T-helper 2 cell treated with Interferon-gamma antibody and Interleukin-4, amounts not matched to agents 100 ng/mL and 5 ng/mL, for 36 hours (primary cell): ENCODE data around the gene OBSL1. TPM values are rescaled to one million over a fixed set of nuclear protein-coding genes. Genes with fewer than 3 reads are reported as not detected.

Experiments used
- intact Hi-C: fragments of 100-400 bp; cut with micrococcal nuclease; formaldehyde crosslinking; loops from one replicate; pipeline ENCODE4 v1.15.1; 2023
- total RNA-seq: library from RNA; stranded (reverse); gene quantifications from 2 replicates; pipeline ENCODE4 v1.2.3, GENCODE V29; 2022

OBSL1 gene
- total RNA-seq, 1 donor from 2014 or later: not detected

DNA sequence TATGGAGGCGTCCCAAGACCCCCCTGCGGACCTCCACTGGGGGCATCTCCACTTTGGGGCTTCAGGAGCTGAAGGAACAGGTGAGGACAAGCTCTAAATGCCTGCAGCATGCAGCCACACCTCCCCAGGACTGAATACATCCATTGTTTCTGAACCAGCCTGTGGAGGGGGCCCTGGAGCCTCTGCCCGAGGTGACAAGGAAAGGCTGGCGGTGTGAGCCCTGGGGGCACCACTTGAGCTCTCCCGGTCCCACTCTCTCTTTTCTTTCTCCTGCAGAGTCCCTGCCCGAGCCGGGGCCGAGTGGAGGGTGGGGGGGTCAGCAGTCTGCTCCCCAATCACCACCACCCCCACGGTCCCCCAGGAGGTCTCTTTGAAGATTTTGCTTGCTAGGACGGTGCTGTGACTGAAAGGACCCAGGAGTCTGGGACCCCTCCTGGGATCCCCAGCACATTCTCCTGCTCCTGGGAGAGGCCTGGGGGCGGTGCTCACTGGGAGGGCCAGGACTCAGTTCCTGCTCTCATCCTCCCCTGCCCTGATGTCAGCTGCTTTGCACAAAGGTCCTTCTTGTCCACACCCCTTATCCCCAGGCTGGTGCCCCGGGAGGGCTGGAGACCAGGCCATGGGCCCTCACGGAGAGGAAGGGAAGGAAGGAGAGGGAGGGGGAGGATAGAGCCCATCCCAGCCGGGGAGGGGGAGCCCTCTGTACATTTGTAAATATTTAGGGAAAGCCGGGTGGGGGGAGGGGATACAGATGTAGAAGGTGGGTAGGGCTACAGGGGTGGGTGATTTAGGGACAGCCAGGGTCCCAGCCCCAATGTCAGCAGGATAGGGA is 33.5 kb downstream of the OBSL1 start:
- intact Hi-C loops: no loop called here

DNA sequence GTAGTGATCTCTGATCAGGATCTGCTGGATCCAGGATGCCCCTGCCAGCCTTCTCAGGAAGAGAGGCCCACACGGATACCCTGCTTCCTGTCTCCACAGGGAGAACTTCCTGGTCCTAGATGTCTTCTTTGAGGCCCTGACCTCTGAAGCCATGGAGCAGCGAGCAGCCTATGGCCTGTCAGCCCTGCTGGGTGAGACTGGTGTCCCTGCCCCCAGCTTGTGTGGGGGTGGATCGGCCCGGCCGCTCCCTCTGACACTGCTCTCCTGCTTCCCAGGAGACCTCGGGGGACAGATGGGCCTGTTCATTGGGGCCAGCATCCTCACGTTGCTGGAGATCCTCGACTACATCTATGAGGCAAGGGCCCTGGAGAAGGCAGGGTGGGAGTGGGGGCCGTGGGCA is 34.4 kb downstream of the OBSL1 start:
- intact Hi-C loops: no loop called here

DNA sequence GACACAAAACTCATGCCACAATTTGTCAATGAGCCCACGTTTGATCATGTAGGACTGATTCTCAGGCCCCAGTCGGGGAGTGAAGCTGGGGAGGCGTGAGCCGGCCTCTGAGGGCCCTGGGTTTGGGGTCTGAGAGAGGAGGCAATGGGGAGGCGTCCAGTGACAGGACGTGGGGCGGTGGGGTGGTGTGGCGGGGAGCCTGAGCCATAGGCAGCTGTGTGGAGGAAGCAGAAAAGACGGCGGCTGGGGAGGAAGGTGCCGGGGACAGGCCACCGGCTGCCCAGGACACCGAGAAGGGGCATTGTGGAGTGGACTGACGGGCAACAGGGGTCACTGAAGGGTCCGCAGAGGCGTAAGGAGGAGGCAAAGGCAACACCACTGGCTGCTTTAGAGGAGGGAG is 34.9 kb downstream of the OBSL1 start:
- intact Hi-C loops: no loop called here

DNA sequence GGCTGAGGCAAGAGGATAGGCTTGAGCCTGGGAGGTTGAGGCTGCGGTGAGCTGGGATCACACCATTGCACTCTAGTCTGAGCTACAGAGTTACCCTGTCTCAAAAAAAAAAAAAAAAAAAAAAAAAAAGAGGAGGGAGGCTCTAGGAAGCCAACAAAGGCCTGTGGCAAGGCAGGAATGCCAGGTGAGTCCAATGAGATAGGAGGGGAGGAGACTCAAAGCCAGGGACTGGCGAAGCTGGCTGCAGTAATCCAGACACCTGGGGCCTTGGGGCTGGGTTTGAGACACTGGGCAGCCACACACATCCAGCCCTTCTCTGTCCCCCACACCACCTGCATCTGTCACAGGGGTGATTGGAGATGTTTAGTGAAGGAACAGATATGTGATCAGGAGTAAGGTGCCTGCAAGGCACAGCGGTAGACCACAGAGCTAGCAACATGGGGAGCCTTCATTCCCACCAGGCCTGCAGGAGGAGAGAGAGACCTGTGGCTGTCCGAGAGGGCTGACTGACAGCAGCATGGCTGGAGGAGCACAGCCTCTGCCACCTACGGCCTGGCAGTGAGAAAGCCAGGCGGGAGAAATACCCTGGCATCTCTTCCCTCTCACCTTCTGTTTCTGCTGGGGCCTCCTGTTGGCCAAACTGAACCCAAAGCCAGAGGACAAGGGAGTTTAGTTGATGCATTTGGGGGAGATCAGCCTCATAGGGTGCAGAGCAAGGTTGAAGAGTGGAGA is 37.2 kb downstream of the OBSL1 start:
- intact Hi-C loops: no loop called here

DNA sequence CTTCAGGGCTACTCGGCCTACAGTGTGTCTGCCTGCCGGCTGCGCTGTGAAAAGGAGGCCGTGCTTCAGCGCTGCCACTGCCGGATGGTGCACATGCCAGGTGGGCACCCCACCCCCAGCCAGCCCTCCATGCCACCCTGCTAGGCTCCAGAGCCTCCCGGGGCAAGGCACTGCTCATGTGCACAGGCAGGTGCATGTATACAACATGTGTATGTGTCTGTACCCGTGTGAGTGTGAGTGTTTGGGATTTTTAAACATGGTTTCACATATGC is 39.0 kb downstream of the OBSL1 start:
- intact Hi-C loops: no loop called here

DNA sequence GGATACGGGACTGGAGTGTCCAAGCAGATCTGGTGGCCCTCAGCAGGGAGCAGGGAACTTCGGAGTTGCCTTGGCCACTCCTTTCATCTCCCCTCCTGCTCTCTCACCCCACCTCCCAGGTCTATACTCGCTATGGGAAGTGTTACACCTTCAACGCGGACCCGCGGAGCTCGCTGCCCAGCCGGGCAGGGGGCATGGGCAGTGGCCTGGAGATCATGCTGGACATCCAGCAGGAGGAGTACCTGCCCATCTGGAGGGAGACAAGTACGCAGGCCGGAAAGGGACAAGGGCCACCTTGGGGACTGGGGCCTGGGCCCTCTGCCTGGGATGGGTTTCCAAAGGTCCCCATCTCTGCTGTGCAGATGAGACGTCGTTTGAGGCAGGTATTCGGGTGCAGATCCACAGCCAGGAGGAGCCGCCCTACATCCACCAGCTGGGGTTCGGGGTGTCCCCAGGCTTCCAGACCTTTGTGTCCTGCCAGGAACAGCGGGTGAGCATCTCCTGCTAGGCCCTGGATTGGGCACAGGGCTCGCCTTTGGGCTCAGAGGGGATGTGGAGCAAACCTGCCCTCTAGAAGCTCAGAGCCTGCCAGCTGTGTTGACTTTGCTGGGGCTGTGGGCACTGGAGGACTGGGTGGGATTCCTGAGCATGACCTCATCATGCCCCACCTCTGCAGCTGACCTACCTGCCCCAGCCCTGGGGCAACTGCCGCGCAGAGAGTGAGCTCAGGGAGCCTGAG is 39.5 kb downstream of the OBSL1 start:
- intact Hi-C loops: no loop called here

DNA sequence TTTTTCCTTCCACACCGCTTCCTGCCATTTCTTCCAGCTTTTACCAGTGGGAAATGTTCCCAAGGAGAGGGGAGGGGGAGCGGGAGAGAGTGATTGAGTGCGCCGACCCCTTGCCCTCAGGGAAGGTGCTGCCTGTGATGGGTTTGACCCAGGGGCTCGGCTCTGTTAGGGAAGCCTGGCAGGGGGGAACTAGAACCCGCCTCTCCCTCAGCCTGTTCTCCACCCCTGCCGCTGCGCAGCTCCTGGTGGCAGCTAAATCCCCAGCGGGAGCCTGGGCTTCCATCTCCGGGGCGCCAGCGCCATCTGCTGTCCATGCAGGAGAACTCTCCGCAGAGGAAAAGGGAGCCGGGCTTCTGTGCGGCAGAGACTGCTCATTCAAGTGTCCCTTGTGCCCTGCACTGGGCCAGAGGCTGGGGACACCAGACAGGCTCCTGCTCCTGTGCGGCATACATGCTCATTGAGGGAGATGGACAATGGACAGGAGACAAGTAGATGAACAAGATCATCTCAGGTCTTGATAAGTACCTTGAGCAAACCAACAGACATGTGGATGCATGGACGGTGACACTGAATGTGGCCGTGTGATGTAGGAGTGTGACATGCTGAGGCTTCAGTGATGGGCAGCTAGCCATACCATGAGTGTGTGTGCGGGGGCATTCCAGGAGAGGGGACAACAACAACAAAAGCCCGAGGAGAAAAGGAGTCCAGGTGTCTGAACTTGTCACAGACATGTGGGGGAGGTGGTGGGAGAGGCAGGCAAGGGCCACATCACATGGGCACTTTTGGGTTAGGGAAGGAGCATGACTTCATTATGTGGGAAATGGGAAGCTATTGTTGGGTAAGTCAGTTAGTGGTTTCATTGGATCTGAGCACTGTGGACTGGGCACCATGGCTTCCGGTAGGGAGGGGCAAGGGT is 41.0 kb downstream of the OBSL1 start:
- intact Hi-C loops: loop anchor here (1.0 kb wide), 4 partner anchors 35 to 127 kb away; no protein-coding TSS in a partner anchor

DNA sequence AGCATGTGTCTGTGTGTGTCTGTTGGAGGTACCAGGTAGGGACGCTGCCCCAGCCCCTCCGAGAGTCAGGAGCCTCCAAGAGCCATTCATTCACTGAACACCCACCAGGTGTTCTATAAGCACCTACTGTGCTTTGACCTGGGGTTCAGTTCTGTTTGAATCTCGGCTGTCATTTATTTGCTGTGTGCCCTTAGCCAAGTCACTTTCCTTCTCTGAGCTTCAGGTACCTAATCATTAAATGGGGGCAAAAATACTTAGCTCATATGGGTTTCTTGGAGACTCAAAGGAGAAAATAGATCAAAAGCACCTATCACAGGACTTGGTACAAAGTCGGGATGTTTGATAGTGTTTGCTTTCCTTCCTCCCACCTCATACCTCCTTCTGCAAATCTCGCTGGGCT is 43.9 kb downstream of the OBSL1 start:
- intact Hi-C loops: no loop called here

DNA sequence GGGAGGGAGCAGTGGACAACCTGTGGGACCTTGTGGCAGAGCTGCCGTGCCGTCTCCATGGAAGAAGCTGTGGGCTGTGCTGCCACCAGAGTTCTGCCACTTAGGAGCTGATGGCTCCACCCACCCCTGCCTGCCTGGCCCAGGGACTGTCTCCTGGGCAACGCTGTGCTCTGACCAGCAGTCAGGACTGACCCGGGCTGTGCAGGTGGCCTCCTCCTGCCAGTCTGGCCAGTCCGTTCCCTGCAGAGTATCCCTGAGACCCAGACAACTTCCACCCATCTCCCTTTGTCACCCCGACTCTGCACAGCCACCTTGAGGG is 44.3 kb downstream of the OBSL1 start:
- intact Hi-C loops: no loop called here

DNA sequence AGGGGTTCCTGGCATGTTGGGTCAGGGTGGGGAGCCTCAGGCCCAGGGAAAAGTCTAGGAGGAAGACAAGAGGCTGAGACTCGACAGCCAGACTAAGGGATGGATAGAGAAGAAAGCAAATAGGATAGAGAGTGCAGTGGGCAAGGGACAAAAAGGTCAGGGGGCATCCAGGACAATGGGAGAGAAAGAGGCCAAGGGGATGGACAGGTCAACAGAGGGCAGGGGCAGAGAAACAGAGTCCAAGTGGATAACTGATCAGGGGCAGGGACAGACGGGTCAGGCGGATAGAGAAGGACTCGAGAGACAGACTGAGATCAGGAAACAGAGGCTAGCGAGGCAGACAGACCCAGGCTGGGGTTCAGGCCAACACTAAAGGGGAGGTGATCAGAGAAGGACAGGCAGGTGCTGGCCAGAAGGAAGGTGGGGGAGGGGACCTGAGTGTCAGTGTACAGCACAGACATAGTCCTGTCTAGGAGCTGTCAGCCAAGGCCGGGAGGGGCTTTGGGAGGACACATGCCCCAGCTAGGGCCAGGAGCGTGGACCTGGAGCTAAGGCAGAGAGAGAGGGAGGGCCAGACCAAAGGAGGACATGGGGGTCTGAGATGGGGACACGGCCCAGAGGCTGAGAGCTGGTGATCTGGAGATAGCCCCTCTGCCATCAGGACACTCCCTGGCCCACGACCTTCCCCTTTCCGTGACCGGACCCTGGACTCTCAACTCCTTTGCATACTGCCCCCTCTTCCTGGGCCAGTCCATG is 44.8 kb downstream of the OBSL1 start:
- intact Hi-C loops: no loop called here

DNA sequence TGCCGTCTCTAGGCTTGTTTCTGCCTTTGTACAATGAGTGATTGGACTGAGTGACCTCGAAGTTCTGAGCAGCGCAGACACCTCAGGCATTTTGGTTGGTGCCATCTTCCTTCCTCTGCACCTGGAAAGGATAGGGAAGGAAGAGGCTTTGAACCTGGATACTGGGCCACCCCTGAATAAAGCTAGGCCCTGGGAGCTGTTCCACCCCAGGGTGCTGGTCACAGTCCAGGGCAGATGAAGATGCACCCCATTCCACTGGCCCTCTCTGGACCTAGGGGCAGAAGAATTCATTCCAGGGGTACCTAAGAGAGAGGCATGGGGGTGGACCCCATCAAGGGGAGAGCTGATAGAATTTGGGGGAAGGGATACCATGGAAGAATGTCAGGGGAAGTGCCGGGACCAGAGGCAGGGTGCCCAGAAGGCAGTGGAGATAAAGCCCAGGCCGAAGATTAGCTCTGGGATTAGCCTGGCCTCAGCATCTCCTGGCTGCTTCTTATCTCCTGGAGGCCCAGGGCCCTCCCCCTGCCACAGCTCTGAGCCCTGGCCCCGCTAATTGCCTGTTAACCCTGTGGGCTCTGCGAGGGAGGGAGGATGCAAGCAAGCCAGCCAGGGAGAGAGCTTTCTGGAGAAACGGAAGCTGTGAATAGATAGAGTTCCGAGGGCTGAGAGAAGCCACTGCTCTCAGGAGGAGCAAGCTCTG is 45.7 kb downstream of the OBSL1 start:
- intact Hi-C loops: no loop called here

DNA sequence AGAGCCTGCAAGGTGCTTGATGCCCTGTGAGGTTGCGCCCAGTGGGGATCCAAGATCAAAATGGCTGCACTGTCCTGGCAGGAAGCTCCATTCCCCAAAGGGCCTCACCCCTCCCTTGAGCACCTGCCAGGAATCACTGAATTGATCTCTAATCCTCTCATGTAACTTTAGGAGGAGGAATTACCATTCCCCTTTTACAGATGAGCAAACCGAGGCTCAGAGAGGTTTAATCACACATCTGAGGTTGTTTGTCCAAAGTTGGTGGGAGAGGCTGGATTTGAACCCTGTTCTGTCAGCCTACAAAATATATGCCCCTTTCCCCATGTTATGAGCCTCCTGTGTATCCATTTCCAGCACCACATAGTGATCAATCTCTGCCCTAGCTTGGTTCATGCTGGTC is 46.5 kb downstream of the OBSL1 start:
- intact Hi-C loops: no loop called here

DNA sequence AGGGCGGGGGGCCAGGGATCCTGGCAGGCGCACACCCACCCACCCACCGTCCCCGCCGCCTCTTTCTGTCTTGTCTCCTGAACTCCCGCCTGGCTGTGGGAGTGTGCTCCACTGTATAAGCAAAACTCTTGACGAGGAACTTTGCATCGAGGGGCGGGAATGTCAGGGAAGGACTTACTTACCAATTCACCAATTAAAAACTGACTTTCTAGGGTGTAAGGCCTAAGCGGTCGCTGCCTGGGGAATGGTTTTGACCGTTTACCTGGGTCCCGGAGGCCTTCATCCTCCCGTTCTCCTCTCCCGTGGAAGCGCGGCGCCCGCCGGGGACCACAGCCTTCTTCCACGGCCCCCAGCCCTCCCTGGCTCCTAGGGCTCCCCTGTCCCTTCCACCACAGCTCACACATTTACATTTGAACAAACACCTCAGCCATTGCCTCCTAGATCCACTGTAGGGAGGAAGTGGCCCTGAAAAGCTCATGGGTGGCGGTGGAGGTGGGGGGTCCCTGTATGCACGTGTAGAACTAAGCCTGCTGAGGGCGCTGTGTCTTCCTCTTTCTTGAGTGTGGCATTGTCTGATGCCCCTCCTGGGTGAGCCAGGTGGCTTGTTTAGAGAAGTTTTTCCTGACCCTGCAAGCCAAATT is 48.2 kb downstream of the OBSL1 start:
- intact Hi-C loops: no loop called here

DNA sequence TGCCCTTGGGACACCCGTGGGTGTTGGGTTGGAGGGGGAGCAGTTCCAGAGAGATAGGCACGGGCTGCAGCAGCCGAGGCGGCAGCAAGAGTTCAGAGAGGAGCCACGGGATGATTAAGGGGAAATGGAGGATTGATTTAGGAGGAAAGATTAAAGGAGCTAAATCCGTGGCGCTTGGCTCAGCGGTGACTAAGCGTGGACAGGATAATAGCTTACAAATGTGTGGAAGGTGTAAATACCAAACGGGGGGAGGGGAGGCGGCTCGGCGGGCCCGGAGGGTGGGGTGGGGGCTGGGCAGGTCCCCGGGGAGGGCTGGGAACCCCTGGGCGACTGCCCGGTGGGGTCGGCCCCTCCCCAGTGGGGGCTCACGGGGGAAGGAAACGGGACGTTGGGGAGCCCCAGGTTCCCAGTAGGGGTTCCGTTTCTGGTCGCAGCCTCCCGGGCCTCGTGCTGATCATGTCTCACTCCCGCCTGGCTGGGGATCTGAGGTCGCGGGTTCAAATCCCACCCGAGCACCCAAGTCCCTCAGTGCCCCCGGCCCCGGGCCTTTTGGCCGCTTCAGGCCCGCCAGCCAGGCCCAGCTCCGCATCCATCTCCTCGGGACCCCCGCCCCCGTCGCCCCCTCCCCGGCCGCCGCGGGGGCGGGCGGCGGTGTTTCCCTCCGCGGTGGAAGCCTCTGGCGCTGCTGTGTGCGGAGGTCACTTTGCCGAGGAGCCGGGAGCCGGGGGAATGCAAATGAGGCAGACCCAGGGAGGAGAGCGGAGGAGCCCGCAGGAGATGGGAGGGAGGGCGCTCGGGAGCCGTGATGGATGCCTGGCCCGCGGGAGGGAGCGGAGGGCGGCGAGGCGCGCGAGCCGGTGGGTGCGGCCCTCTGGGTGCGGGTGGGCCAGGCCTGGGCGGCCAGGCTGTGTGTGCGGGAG is 49.0 kb downstream of the OBSL1 start:
- intact Hi-C loops: no loop called here

DNA sequence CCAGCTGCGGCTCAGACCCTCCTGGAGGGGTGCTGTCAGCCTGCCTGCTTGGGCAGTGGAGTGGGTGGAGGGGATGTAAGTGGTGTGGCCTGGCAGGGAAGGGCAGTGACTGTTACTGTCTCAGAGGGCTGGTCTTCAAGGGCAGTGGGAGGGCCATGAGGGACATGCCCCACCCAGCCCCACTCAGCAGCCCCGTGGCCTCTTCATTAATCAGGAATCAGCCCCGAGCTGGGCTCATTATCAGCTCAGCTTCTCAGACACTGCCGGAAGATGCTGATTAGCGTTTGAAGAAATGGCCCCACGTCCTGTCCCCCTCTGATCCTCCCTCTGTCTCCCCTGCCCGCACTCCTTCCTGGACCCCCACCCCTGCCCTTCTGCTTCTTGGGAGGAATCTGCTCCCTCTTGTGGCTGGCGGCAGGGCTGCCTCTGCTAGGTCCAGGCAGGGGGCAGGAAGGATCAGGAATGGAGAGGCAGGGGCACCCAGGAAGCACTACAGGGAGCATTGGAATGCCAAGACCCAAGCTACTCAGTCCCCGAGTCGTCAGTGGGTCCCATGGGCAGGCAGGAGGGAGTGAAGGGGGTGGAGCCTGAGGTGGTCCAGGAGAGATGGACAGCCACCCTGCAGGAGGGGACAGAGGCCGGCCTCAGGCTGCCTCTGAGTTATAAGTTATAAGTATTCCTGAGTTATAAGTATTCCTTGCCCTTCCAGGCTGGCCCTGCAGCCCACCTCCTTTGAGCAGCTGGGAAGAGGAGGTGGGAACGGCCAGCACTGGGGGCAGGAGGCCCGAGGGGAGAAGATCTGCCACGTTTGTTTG is 50.1 kb downstream of the OBSL1 start:
- intact Hi-C loops: no loop called here

DNA sequence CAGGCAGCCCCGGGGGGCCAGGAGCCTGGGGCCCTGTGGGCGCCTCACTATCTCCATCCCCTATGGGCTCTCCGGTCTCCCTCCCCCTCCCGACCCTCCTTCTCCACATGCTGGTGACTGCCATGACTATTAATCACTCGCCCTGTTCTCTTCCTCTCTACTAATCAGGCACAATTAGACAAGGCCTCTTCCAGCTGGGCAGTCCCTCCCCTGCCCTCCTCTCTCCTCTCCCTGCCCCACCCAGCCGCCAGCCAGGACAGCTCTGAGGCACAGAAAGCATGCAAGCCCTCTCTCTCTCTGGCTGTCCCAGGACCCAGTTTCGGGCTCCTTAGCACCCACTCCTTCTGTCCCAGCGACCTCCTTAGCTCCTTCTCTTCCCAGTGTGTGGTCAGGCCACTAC is 51.3 kb downstream of the OBSL1 start:
- intact Hi-C loops: no loop called here

DNA sequence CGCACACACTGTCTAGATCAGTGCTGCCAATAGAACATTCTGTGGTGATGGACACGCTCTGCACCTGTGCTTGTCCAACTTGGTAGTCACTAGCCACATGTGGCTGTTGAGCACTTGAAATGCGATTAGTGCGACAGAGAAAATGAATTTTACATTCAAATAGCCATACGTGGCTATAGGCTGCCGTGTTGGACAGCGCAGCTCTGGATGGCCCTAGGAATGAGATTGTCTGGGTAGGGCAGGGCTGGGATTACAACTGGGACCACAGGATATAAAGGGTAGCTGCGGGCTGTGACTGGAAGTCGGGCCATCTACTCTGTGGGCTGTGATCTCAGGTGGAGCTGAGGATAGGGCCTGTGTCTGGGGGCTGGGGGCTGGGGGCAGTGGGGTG is 51.8 kb downstream of the OBSL1 start:
- intact Hi-C loops: no loop called here
